Stimulated activated naive CD8-positive, alpha-beta T cell treated with anti-CD3 and anti-CD28 coated beads, Interleukin-15, Interleukin-2, amounts not matched to agents 100 ng/mL and 50 ng/mL, for 24 hours (primary cell): Measurements from ENCODE around the gene COL4A1.

Source experiments
- H3K27ac Mint-ChIP-seq: one replicate; pipeline ENCODE4 v1.8.0; 2021; ENCODE audit warnings: mild to moderate bottlenecking, mixed read lengths
- H3K27me3 Mint-ChIP-seq: one replicate; pipeline ENCODE4 v1.8.0; 2021; ENCODE audit warnings: mixed read lengths
- H3K36me3 Mint-ChIP-seq: one replicate; pipeline ENCODE4 v1.8.0; 2021; ENCODE audit warnings: low read depth, mixed read lengths
- H3K4me1 Mint-ChIP-seq: one replicate; pipeline ENCODE4 v1.8.0; 2021; ENCODE audit warnings: low read depth, mixed read lengths
- H3K4me3 Mint-ChIP-seq: one replicate; pipeline ENCODE4 v1.8.0; 2021; ENCODE audit warnings: mild to moderate bottlenecking, mixed read lengths
- H3K9me3 Mint-ChIP-seq: one replicate; pipeline ENCODE4 v1.8.0; 2021; ENCODE audit warnings: mixed read lengths

The COL4A1 gene

DNA sequence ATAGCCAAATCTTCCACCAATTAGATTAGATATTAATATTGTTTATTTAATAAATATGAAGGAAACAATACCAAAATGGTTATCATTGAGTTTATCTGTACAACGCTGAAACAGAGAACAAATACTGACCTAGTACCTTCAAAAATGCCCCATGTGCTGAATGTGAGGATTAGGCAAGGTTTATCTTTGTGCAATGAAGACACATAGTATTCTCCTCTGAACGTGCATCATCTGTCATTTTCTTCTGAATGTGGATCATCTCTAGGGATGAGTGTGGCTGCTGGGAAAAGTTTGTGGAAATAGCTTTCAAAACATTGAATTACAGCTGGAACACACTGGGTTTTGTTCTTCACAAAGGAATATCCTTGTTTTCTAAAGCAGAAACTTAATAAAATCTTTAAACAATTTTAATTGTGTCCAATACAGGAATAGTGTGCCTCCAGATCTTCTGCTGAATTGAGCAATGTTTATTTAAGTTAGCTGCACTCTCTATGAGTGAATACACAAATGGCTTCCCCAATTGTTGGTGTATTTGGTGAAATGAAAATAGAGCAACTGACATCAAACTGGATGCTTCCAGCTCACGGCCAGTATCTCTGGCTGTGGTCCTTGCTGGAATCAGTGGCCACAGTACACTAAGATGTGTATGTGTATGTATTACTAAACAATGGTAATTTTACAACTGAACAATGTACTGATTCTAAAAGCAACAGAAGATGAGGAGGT is 6.7 kb downstream of the COL4A1 start:
- peaks cover 72% of the 10 kb centered on the region for H3K27me3 Mint-ChIP-seq
- H3K9me3 Mint-ChIP-seq, result no peaks in the 10 kb centered on the region
- no peak overlapping the region for H3K27ac Mint-ChIP-seq
- H3K4me1 Mint-ChIP-seq, result peaks cover 5% of the 10 kb centered on the region
- H3K36me3 Mint-ChIP-seq, result no peaks in the 10 kb centered on the region
- H3K4me3 Mint-ChIP-seq, result no peak overlapping the region

DNA sequence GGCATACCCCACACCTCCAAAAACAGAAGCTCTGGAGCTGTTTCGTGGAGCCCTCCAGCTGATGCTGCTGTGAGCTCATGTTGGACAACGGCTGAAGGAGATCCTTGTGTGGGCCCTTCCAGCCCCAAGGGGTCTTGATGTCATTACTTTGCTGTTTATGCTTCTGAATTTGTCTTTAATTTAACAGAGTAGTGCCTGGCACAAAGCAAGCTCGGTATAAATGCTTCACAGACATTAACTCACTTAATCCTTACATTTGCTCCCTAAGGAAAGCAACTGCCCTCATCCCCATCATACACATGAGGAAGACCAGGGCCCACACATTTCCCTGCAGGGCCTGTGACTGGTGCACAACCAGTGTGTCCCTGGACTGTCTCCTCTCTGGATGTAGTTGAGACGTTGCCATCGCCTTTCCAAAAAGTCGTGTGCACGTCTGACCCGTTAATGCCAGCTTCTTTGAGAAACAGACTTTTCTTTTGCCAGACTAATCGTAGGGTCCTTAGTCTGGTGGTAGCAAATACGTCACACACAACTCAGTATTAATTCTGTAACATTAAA is 7.6 kb downstream of the COL4A1 start:
- Mint-ChIP-seq H3K4me3 (no peak overlapping the region), H3K4me1 (peaks cover 5% of the 10 kb centered on the region), H3K9me3 (no peaks in the 10 kb centered on the region), H3K27me3 (peaks cover 69% of the 10 kb centered on the region), H3K27ac (no peak overlapping the region), H3K36me3 (no peaks in the 10 kb centered on the region)

DNA sequence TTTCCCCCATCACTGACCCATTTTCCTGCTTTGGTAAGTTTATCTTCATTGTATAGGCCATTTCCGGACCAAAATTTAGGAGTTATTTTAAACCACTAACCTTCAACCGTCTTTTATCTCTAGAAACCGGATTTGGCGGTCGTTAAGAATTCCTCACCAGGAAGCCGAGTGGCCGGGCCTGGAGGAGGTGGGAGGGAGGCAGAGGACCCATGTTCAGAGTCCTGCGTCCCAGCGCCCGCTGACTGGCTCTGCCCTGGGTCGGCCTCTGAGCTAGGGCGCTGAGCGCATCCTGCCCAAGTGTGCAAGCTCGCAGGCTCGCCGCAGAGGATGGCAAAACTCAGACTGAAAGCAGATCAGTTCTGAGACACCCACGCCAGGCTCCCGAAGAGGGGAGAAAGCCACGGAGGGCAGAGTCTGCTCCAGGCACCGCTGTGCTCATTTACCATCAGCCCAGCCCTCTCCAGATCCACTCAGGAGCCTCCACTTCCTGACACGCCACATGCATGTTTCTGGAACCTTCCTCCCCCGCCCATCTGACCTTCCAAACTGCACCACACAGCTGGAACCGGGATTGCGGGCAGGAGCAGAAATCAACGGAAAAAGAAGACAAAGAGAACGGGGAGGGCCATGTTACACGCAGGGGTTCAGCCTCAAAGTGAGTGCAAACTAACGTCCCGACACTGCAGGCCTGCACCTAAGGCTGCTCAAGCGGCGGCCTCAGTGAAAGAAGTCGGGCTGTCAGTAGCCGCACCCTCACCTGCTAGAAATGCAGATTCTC is 8.3 kb downstream of the COL4A1 start:
- H3K4me3 Mint-ChIP-seq, result no peak overlapping the region
- peaks cover 5% of the 10 kb centered on the region for H3K4me1 Mint-ChIP-seq
- H3K9me3 Mint-ChIP-seq, result no peaks in the 10 kb centered on the region
- peaks cover 66% of the 10 kb centered on the region for H3K27me3 Mint-ChIP-seq
- H3K36me3 Mint-ChIP-seq, result no peaks in the 10 kb centered on the region
- H3K27ac Mint-ChIP-seq, result no peak overlapping the region

DNA sequence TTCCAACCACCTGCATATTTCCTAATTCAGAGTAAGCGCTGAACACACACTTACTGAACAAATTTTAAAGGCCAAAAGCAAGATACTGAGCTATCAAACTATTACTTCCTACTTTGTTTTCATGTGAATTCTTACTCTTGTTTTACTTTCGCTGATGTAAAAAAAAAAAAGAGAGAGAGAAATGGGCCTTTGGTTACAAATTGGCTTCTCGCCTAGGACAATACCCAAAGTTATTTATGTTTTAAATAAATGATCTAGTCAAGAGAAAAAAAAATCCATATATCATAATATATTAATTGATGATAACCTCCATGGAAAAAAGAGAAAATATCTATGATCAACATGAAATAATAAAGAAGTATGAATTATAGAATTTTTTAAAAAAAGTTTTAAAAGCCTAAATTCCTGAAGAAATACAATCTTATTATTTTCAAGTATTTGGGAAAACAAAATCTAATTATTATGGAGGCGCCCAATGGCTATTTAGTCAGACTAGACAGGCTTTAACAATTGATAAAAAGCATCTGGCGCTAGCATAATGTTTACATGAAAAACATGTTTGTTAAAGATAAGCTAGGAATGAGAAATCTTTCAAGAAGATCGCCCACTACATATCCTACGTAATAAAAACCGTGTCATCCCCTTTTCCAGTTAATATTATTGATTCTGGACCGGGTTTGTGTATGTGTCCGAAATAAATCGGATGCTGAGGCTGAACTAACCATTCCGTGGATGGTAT is 9.0 kb downstream of the COL4A1 start:
- Mint-ChIP-seq H3K4me3 (no peak overlapping the region), H3K27ac (no peak overlapping the region), H3K36me3 (no peaks in the 10 kb centered on the region), H3K4me1 (peaks cover 5% of the 10 kb centered on the region), H3K27me3 (peaks cover 59% of the 10 kb centered on the region), H3K9me3 (no peaks in the 10 kb centered on the region)

DNA sequence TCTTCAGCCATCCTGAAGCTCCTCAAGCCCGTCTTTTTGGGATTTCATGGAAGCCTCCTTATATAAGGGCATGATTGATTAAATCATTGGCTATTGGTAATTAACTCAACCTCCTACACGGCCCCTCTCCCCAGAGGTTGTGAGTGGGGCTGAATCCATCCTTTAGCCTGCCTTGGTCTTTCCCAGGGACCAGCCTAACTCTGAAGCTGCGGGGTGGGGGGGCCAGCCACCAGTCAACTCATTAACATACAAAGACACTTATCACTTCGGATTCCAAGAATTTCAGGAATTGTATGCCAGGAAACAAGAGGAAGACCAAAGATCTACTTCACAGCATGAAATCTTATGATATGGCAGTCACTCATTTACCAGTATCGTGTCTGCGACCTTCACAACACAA is 9.9 kb downstream of the COL4A1 start:
- no peak overlapping the region for H3K27ac Mint-ChIP-seq
- no peaks in the 10 kb centered on the region for H3K9me3 Mint-ChIP-seq
- peaks cover 54% of the 10 kb centered on the region for H3K27me3 Mint-ChIP-seq
- peaks cover 5% of the 10 kb centered on the region for H3K4me1 Mint-ChIP-seq
- H3K36me3 Mint-ChIP-seq, result no peaks in the 10 kb centered on the region
- H3K4me3 Mint-ChIP-seq, result no peak overlapping the region

DNA sequence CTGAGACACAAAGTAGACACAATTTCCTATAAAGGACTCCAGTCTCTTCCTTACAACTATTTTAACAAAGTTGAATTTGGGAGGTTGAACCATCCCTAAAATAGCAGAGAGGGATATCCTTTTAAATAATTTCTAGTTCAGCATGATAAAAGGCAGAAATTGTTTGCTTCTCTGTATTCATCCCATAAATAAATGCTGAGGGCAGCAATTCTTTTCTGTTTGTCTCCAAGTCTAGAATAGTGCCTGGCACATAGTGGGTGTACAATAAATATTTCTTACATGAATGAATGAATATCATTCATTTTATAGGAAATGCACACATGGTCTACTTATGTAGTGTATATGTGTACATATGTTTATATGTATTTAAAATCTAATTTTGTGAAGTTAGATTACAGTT is 12.3 kb downstream of the COL4A1 start:
- Mint-ChIP-seq H3K27me3 (peaks cover 41% of the 10 kb centered on the region), H3K9me3 (peaks cover 3% of the 10 kb centered on the region), H3K36me3 (no peaks in the 10 kb centered on the region), H3K4me3 (no peak overlapping the region), H3K27ac (no peak overlapping the region), H3K4me1 (peaks cover 5% of the 10 kb centered on the region)

DNA sequence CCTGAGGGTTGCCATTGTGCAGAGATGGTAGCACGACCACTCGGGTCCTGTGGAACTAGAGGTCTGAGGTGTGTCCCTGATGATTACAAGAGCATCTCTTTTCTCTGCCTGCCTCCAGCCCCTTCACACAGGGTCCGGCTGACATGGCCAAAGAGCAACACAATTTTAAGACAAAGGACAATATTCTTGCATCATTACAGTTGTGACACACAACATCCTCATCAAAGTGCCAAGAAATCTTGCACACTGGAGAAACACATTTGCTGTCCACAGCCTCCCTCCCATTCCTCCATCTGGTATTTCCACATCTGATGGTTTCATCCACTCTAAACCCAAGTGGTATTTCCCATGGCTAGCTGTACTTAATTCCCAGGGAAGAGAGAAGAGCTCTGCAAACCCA is 12.8 kb downstream of the COL4A1 start:
- H3K36me3 Mint-ChIP-seq, result no peaks in the 10 kb centered on the region
- H3K27me3 Mint-ChIP-seq, result peaks cover 41% of the 10 kb centered on the region

DNA sequence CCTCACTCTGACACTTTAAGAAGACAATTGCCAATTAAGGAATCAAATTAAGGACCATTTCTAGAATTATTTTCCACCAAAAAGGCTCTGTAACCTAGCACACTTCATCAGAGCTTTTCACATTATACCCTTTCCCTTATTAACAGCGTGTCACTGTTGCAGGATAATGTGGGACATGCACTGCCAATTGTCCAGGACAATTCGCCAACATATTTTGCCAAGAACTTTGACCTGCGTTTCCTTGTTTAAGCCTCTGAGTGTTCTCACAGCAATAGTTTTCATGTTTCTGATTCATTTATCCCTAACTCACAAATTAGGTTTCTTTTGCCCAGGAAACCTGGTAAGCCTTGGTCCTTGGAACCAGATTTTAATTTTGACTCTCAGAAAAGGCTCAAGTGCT is 13.3 kb downstream of the COL4A1 start:
- Mint-ChIP-seq H3K27me3 (peaks cover 38% of the 10 kb centered on the region), H3K27ac (no peak overlapping the region), H3K4me1 (peaks cover 2% of the 10 kb centered on the region), H3K9me3 (peaks cover 3% of the 10 kb centered on the region), H3K36me3 (no peaks in the 10 kb centered on the region), H3K4me3 (no peak overlapping the region)

More for the DNA sequence above, 12.8 kb downstream of the COL4A1 start:
- Mint-ChIP-seq H3K27ac (no peak overlapping the region), H3K4me1 (peaks cover 5% of the 10 kb centered on the region), H3K9me3 (peaks cover 3% of the 10 kb centered on the region), H3K4me3 (no peak overlapping the region)

DNA sequence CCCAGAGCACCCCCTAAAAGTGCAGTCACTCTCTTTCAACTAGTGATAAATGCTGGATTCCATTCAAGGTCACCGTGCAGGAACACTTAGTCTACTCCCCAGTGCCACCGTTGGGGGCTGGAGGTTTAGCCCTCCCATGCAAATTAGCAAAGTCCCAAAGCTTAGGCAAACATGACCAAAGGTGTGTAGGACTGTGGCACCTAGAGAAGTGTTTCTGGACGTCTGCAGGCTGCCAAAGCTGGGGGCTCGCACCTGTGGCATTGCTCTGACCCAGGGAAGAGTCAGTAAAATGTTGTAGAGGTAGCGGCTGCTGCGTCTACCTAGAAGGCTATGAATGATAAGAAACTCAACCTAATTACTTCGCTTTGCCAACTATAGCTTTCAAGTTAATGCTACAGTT is 13.9 kb downstream of the COL4A1 start:
- no peaks in the 10 kb centered on the region for H3K4me1 Mint-ChIP-seq
- H3K4me3 Mint-ChIP-seq, result no peak overlapping the region
- no peaks in the 10 kb centered on the region for H3K36me3 Mint-ChIP-seq
- H3K27me3 Mint-ChIP-seq, result peaks cover 32% of the 10 kb centered on the region
- no peak overlapping the region for H3K27ac Mint-ChIP-seq
- H3K9me3 Mint-ChIP-seq, result peaks cover 3% of the 10 kb centered on the region

DNA sequence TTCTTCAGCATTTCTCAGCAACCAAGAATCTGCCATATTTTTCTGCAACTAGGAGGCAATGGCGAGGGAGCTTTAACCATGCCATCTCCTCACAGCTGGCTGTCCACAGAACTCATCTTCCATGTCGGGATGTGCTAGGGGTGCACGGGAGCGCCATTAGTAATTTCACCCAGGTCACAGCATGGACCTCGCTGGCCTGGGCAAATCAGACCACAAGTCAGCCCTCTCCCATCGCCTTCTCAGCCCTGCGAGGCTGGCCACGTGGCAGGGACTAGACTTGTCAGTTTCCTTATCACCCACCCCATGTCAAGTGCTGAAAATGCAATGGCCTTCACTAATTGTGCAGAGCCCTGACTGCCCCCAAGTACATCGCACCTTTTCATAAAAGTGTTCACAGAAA is 15.7 kb downstream of the COL4A1 start:
- Mint-ChIP-seq H3K27ac (no peak overlapping the region), H3K4me1 (no peaks in the 10 kb centered on the region), H3K4me3 (no peak overlapping the region), H3K27me3 (peaks cover 18% of the 10 kb centered on the region), H3K9me3 (peaks cover 3% of the 10 kb centered on the region), H3K36me3 (no peaks in the 10 kb centered on the region)

DNA sequence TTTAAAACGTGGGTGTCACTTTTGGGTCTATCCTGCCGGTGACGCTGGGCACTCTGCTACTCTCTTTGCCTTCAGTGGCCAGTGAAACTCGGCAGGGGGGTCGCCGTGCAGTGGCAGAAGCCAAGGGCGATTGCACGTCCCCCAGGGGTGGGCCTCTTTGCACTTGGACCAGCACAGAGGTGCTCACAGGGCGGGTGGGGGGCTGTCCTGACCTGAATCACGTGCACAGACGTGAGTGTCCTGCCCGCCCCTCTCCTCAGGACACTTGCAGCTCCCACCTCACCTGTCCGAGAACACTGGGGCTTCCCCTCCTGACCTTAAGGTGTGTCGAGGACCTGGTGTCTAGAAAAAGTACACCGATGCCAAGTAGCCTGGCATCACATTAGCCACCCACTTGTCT is 16.1 kb downstream of the COL4A1 start:
- Mint-ChIP-seq H3K4me1 (no peaks in the 10 kb centered on the region), H3K27me3 (peaks cover 15% of the 10 kb centered on the region), H3K36me3 (no peaks in the 10 kb centered on the region), H3K4me3 (no peak overlapping the region), H3K9me3 (peaks cover 3% of the 10 kb centered on the region), H3K27ac (no peak overlapping the region)

DNA sequence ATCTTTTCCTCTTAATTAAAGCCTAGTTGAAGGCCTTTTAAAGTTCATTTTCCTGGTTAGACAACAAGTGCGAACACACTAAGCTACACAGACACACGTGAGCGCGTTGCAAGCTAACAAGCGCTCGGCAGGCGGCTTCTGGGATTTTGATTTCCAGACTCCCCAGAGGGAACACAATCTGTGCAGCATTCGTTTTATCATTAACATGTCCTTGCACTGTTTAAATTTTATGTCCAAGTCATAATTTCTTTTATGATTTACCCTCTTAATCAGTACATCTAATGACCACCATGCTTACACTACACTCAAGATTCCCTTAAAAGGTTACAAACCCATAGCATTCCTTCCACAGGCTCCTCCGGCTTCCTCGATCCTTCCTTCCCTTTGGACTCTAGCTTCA is 16.8 kb downstream of the COL4A1 start:
- no peaks in the 10 kb centered on the region for H3K4me1 Mint-ChIP-seq
- no peak overlapping the region for H3K27ac Mint-ChIP-seq
- H3K27me3 Mint-ChIP-seq, result peaks cover 12% of the 10 kb centered on the region
- peaks cover 3% of the 10 kb centered on the region for H3K9me3 Mint-ChIP-seq
- H3K4me3 Mint-ChIP-seq, result no peak overlapping the region
- no peaks in the 10 kb centered on the region for H3K36me3 Mint-ChIP-seq

DNA sequence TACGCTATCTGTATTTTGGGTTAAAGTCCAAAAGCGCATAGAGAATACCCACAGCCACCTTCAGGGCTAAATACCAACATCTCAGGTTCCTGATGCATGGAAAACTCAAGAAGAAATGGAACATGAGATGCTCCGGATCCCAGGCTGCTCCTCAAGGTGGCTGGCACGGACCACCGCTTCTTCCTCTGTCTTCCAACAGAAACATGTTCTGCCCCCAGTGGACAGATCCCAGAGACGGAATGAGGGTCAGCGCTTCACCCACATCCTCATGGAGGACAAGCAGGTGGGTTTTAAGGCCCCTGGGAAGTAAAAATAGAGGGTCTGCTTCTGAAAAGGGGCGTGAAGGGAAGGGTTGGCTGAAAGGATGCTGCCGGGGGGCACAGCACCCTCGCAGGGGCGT is 17.3 kb downstream of the COL4A1 start:
- Mint-ChIP-seq H3K36me3 (no peaks in the 10 kb centered on the region), H3K4me1 (no peaks in the 10 kb centered on the region), H3K27ac (no peak overlapping the region), H3K4me3 (no peak overlapping the region), H3K9me3 (peaks cover 3% of the 10 kb centered on the region), H3K27me3 (peaks cover 9% of the 10 kb centered on the region)

DNA sequence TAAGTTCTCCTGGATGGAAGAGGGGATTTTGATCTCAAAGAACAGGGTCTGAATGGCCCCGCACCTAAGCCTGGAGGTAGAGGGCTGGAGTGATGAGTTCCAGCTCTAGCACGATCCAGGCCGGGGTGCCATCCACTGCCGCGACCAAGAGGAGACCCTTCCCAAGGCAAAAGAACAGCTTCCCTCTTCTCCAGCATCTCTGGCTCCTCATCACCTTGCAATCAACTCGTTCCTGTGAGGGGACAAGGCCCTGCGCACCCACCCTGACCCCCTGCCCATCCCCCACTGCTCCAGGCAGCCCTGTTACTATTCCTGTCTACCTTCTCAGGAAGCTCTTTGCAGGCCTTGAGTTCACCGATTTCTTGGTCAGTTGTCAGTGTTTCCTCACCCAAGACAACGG is 17.8 kb downstream of the COL4A1 start:
- no peaks in the 10 kb centered on the region for H3K36me3 Mint-ChIP-seq
- no peak overlapping the region for H3K27ac Mint-ChIP-seq
- H3K4me1 Mint-ChIP-seq, result no peaks in the 10 kb centered on the region
- no peak overlapping the region for H3K4me3 Mint-ChIP-seq
- H3K27me3 Mint-ChIP-seq, result peaks cover 6% of the 10 kb centered on the region
- H3K9me3 Mint-ChIP-seq, result peaks cover 3% of the 10 kb centered on the region
